HCT116 (cell line): ENCODE measurements around the gene KRT82.

Experiments used
- ATF3 ChIP-seq: IDR thresholded peaks from 2 replicates; pipeline ENCODE4 v1.6.1; 2012
- CEBPB ChIP-seq: IDR thresholded peaks from 2 replicates; pipeline ENCODE4 v1.6.1; 2012; ENCODE audit warnings: low read depth
- CTCF ChIP-seq, 3 experiments: fragments of 200-600 bp in 1 of 3; sonication (generic) in 1 of 3; IDR thresholded peaks in 2 of 3; conservative IDR thresholded peaks in 1 of 3; 2 replicates each; pipeline ENCODE4 v1.5.1; 2012 to 2017; ENCODE audit warnings: low read depth in 2 of 3, low read length in 2 of 3, antibody characterized with exemption in 1 of 3, borderline replicate concordance in 1 of 3, control low read depth in 1 of 3, mild to moderate bottlenecking in 1 of 3, mixed read lengths in 1 of 3, mixed run types in 1 of 3, moderate library complexity in 1 of 3; ENCODE audit not compliant: insufficient read depth in 1 of 3
- EZH2 ChIP-seq: fragments of 200-600 bp; sonication (generic); IDR thresholded peaks from 2 replicates; pipeline ENCODE4 v1.6.1; 2017; ENCODE audit warnings: antibody characterized with exemption, mixed run types
- MAX ChIP-seq: IDR thresholded peaks from 2 replicates; pipeline ENCODE4 v1.6.1; 2012
- POLR2A ChIP-seq: IDR thresholded peaks from 2 replicates; pipeline ENCODE4 v1.7.0; 2011; ENCODE audit warnings: borderline replicate concordance; ENCODE audit not compliant: insufficient read depth, insufficient read length; ENCODE audit errors: extremely low read depth
- POLR2AphosphoS5 ChIP-seq: IDR thresholded peaks from 2 replicates; pipeline ENCODE4 v1.6.1; 2011; ENCODE audit warnings: mild to moderate bottlenecking, low read depth, low read length, moderate library complexity
- REST ChIP-seq: IDR thresholded peaks from 2 replicates; pipeline ENCODE4 v1.6.1; 2012; ENCODE audit warnings: low read depth
- SIN3A ChIP-seq: IDR thresholded peaks from 2 replicates; pipeline ENCODE4 v1.6.1; 2012; ENCODE audit warnings: low read depth
- SP1 ChIP-seq: IDR thresholded peaks from 2 replicates; pipeline ENCODE4 v1.6.1; 2012; ENCODE audit warnings: low read depth
- SRF ChIP-seq: IDR thresholded peaks from 2 replicates; pipeline ENCODE4 v1.6.1; 2012; ENCODE audit warnings: low read depth
- TCF7L2 ChIP-seq: IDR thresholded peaks from 2 replicates; pipeline ENCODE4 v1.7.0; 2011; ENCODE audit warnings: borderline replicate concordance, inconsistent platforms; ENCODE audit not compliant: insufficient read depth, insufficient read length; ENCODE audit errors: extremely low read depth
- YY1 ChIP-seq: IDR thresholded peaks from 2 replicates; pipeline ENCODE4 v1.6.1; 2011; ENCODE audit warnings: low read length, low read depth, moderate library complexity, mild to moderate bottlenecking; ENCODE audit not compliant: insufficient replicate concordance; ENCODE audit errors: extremely low read depth
- ZNF274 ChIP-seq: fragments of 200-500 bp; sonication (Bioruptor generic); IDR thresholded peaks from 2 replicates; pipeline ENCODE4 v1.6.1; 2014; ENCODE audit warnings: mild to moderate bottlenecking, low read depth, low read length, inconsistent platforms

GRCh38 chr12:52350021-52350620 is 56.0 kb downstream of the KRT82 start:
- TF ChIP-seq EZH2 (no peak), CTCF (IDR thresholded peaks at IDR 0.05 in 2 of 3, conservative IDR thresholded peaks at IDR 0.05 in 1 of 3; ENCODE audit: borderline replicate concordance in 1 of 3, insufficient read depth in 1 of 3, low read depth in 2 of 3, low read length in 2 of 3) (no peak), POLR2A (no peak), SRF (no peak), YY1 (no peak), SIN3A (no peak), ATF3 (no peak), REST (no peak), CEBPB (no peak), SP1 (no peak), POLR2AphosphoS5 (no peak), ZNF274 (no peak), MAX (no peak), TCF7L2 (no peak)
